Upper lobe of right lung (tissue), 1 donor: ENCODE results near the gene CHRD. TPM values are rescaled to one million over a fixed set of nuclear protein-coding genes. Genes with fewer than 3 reads are reported as not detected.

ENCODE experiments used
- ATAC-seq: fragments of 200-7000 bp; cut with Tn5 transposase; one replicate; pipeline ENCODE4 v1.9.1; 2020; ENCODE audit warnings: mild to moderate bottlenecking, moderate library complexity
- DNase-seq: peaks from one replicate; pipeline ENCODE4 v3.0.0-alpha.2; 2020
- H3K27ac ChIP-seq: fragments of 200-600 bp; one replicate; pipeline ENCODE4 v1.8.0; 2022
- H3K27me3 ChIP-seq: fragments of 200-600 bp; one replicate; pipeline ENCODE4 v1.8.0; 2022; ENCODE audit warnings: mild to moderate bottlenecking
- H3K36me3 ChIP-seq: fragments of 200-600 bp; one replicate; pipeline ENCODE4 v1.8.0; 2022
- H3K4me1 ChIP-seq: fragments of 200-600 bp; one replicate; pipeline ENCODE4 v1.8.0; 2022
- H3K4me3 ChIP-seq: fragments of 200-600 bp; one replicate; pipeline ENCODE4 v1.8.0; 2022; ENCODE audit warnings: mild to moderate bottlenecking
- H3K9me3 ChIP-seq: fragments of 200-600 bp; one replicate; pipeline ENCODE4 v1.8.0; 2022
- intact Hi-C: fragments of 100-400 bp; cut with DNase I; formaldehyde crosslinking; loops from one replicate; pipeline ENCODE4 v1.11.0; 2022
- total RNA-seq: library from RNA; stranded (reverse); fragmentation: NEBNext Ultra II Directional; extraction: Animal tissue kit (Norgen Biotek cat#: 25700); gene quantifications from one replicate; pipeline ENCODE4 v1.2.1, GENCODE V29; 2021
- TF ChIP-seq, protein P1 (sequence below): fragments of 200-600 bp; IDR thresholded peaks from one replicate; pipeline ENCODE4 v1.8.0; 2022; ENCODE audit warnings: antibody characterized with exemption
- donor health status: DM: no; HTN: yes; CAD: no; lungs with severe emphysema.

Gene CHRD
- total RNA-seq, 1 donor from 2014 or later = 5.3 TPM

DNA sequence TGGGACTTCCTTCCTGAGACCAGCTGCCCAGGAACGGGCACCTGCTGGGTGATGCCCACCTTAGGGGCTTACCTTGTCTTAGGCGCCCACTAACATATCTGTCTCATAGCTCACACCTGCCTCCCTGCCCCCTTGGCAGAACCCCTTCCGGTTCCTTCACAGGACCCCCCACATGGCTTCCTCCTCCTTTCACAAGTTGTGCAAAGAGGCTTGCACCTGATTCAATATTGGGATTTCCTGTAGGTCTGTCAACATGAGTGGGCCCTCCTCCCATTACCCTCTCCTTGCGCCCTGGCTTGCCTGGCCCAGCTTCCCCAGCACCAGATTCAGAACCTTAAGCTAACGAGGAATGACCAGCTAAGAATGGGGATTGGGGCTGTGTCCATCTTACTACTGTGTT lies 2.5 kb upstream of the CHRD start:
- TF ChIP-seq, protein P1, sequence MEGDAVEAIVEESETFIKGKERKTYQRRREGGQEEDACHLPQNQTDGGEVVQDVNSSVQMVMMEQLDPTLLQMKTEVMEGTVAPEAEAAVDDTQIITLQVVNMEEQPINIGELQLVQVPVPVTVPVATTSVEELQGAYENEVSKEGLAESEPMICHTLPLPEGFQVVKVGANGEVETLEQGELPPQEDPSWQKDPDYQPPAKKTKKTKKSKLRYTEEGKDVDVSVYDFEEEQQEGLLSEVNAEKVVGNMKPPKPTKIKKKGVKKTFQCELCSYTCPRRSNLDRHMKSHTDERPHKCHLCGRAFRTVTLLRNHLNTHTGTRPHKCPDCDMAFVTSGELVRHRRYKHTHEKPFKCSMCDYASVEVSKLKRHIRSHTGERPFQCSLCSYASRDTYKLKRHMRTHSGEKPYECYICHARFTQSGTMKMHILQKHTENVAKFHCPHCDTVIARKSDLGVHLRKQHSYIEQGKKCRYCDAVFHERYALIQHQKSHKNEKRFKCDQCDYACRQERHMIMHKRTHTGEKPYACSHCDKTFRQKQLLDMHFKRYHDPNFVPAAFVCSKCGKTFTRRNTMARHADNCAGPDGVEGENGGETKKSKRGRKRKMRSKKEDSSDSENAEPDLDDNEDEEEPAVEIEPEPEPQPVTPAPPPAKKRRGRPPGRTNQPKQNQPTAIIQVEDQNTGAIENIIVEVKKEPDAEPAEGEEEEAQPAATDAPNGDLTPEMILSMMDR = no peak
- intact Hi-C loops = loop anchor here (10.0 kb wide), 1 partner anchor 137 kb away; no protein-coding TSS in a partner anchor
- Histone ChIP-seq H3K9me3 (no peaks in the 10 kb centered on the region), H3K27me3 (peaks cover 25% of the 10 kb centered on the region), H3K4me3 (no peak overlapping the region), H3K4me1 (peaks cover 12% of the 10 kb centered on the region), H3K36me3 (no peaks in the 10 kb centered on the region), H3K27ac (no peak overlapping the region)
- ATAC-seq (no peak), DNase-seq (no peak)

DNA sequence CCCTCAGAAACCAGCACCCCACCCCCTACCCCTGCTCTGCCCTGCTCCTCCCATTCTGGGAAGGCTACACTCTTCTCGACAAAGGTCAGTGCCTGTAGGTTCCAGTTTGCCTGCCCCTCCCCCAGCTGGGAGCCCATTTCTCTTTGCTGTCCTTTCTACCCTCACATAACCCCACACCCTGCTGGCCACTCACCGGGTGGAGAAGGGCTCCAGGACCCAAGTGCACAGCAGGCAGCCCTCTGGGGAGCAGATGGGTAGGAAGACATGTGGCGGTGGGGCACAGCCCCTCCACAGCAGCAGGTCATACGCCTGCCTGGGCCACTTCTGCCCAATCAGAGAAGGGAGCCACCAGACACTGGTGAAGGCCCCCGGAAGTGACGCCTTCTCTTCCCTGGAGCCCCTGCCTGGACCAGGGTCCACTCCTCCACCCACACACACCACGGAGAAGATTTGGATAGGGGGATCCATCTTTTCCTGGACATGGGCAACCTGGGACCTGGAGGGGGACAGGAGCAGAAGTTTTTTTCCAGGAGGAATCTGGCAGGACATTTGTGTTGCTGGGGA lies 1.9 kb upstream of the CHRD start, which contains the start of gene THPO:
THPO (minus strand) TSS at position 326 of the 564 bp plus-strand sequence. CDS start 1,948 bp downstream, outside the sequence.
- H3K4me1 ChIP-seq = peaks cover 12% of the 10 kb centered on the region
- peak; percentile 2 for ATAC-seq
- intact Hi-C loops = loop anchor here (10.0 kb wide), 1 partner anchor 137 kb away; no protein-coding TSS in a partner anchor
- H3K36me3 ChIP-seq = no peaks in the 10 kb centered on the region
- TF ChIP-seq, protein P1 = no peak
- H3K9me3 ChIP-seq = no peaks in the 10 kb centered on the region
- peaks cover 25% of the 10 kb centered on the region for H3K27me3 ChIP-seq
- no peak within 1 kb of the TSS for H3K27ac ChIP-seq
- no peak for DNase-seq
- no peak within 1 kb of the TSS for H3K4me3 ChIP-seq

GRCh38 chr3:184378651-184379357 lies 1.1 kb upstream of the CHRD start:
- ATAC-seq (no peak), DNase-seq (no peak)
- Histone ChIP-seq H3K27me3 (peaks cover 25% of the 10 kb centered on the region), H3K4me3 (no peak overlapping the region), H3K9me3 (no peaks in the 10 kb centered on the region), H3K36me3 (no peaks in the 10 kb centered on the region), H3K27ac (no peak overlapping the region), H3K4me1 (peaks cover 12% of the 10 kb centered on the region)
- intact Hi-C loops = loop anchor here (10.0 kb wide), 1 partner anchor 136 kb away; no protein-coding TSS in a partner anchor
- TF ChIP-seq, protein P1 = no peak

DNA sequence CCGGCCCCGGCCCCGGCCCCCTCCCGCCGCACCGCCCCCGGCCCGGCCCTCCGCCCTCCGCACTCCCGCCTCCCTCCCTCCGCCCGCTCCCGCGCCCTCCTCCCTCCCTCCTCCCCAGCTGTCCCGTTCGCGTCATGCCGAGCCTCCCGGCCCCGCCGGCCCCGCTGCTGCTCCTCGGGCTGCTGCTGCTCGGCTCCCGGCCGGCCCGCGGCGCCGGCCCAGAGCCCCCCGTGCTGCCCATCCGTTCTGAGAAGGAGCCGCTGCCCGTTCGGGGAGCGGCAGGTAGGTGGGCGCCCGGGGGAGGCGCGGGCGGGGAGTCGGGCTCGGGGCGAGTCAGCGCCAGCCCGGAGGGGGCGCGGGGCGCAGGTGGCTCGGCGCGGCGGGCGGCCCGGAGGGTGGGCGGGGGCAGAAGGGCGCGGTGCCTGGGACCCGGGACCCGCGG lies 352 bp downstream of the CHRD start:
- Histone ChIP-seq H3K36me3 (no peaks in the 10 kb centered on the region), H3K9me3 (no peaks in the 10 kb centered on the region), H3K27me3 (peaks cover 25% of the 10 kb centered on the region), H3K4me3 (peak overlapping the region; percentile 48), H3K27ac (no peak overlapping the region), H3K4me1 (peaks cover 12% of the 10 kb centered on the region)
- peak; percentile 83 for DNase-seq
- TF ChIP-seq, protein P1 = no peak
- ATAC-seq = peak; percentile 55
- intact Hi-C loops = no loop called here

- Histone ChIP-seq H3K4me3 (peak overlapping the region; percentile 48), H3K36me3 (no peaks in the 10 kb centered on the region), H3K4me1 (peaks cover 12% of the 10 kb centered on the region), H3K27me3 (peaks cover 25% of the 10 kb centered on the region), H3K27ac (no peak overlapping the region), H3K9me3 (no peaks in the 10 kb centered on the region)
- DNase-seq = no peak
- intact Hi-C loops = no loop called here
- TF ChIP-seq, protein P1 = no peak
- no peak for ATAC-seq
These were observed 890 bp downstream of the CHRD start for GRCh38 chr3:184380627-184381260.
